Measurements from ENCODE around the gene TUBAL3.

- no peak for TF ChIP-seq NFYB (IDR thresholded peaks at IDR 0.05; ENCODE audit: extremely low read depth, insufficient read length)
- TF ChIP-seq TEAD4 (IDR thresholded peaks at IDR 0.05; ENCODE audit: low read length): no peak
- no peak for TF ChIP-seq TEAD4 (CRISPR knock-in tag; IDR thresholded peaks at IDR 0.05; ENCODE audit: borderline replicate concordance)
- TF ChIP-seq KLF1 (tag; IDR thresholded peaks at IDR 0.05): no peak
- TF ChIP-seq GTF2B (IDR thresholded peaks at IDR 0.05; ENCODE audit: extremely low read depth, insufficient read length): no peak
- no peak for TF ChIP-seq ZFX (CRISPR knock-in tag; IDR thresholded peaks at IDR 0.05)
- TF ChIP-seq, protein P1, sequence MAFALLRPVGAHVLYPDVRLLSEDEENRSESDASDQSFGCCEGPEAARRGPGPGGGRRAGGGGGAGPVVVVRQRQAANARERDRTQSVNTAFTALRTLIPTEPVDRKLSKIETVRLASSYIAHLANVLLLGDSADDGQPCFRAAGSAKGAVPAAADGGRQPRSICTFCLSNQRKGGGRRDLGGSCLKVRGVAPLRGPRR (CRISPR knock-in tag; IDR thresholded peaks at IDR 0.05): no peak
- no peak for TF ChIP-seq CTCF (IDR thresholded peaks at IDR 0.05 in 2 of 3, conservative IDR thresholded peaks at IDR 0.05 in 1 of 3; ENCODE audit: insufficient read depth in 2 of 3, low read depth in 1 of 3, low read length in 3 of 3)
- TF ChIP-seq TCF7 (IDR thresholded peaks at IDR 0.05; ENCODE audit: borderline replicate concordance): no peak
- TF ChIP-seq ZHX1 (conservative IDR thresholded peaks at IDR 0.05; ENCODE audit: low read length): no peak
- TF ChIP-seq SP2 (IDR thresholded peaks at IDR 0.05; ENCODE audit: extremely low read depth, low read depth, low read length, poor library complexity, severe bottlenecking): no peak
- no peak for TF ChIP-seq POLR2A (conservative IDR thresholded peaks at IDR 0.05)
- TF ChIP-seq BACH1 (tag; IDR thresholded peaks at IDR 0.05): no peak
- TF ChIP-seq MXD1 (CRISPR knock-in tag; IDR thresholded peaks at IDR 0.05; ENCODE audit: borderline replicate concordance, poor library complexity, severe bottlenecking): no peak
- no peak for TF ChIP-seq SMARCE1 (IDR thresholded peaks at IDR 0.05)
These were observed 44.2 kb downstream of the TUBAL3 start for GRCh38 chr10:5360318-5360915.

All from K562 (cell line).